H1 (cell line): ENCODE data around the gene TTBK1. TPM values are rescaled to one million over a fixed set of nuclear protein-coding genes. Genes with fewer than 3 reads are reported as not detected.

Source experiments
- CTCF ChIA-PET: fragments of 300-600 bp; sonication (Branson Sonifier 250); formaldehyde crosslinking; loops from one replicate; lab custom pipeline; 2021; ENCODE audit not compliant: partially characterized antibody; lab: Charles Lee
- POLR2A ChIA-PET: fragments of 300-600 bp; sonication (Branson Sonifier 250); formaldehyde crosslinking; loops from one replicate; lab custom pipeline; 2021; ENCODE audit warnings: inconsistent platforms; ENCODE audit not compliant: partially characterized antibody; lab: Charles Lee
- DNase-seq, 2 experiments: peaks; one replicate each; pipeline versions ENCODE4 v3.0.0 to v3.0.0-alpha.2; 2010 to 2022; ENCODE audit warnings: low spot score in 2 of 2, low read depth in 1 of 2, mixed read lengths in 1 of 2
- FAIRE-seq: peaks from 2 replicates; lab custom pipeline; 2011; peaks lifted over from hg19 to GRCh38; lab: Jason Lieb, UNC
- H2AFZ ChIP-seq: 2 replicates; pipeline ENCODE4 v1.8.1; 2012; ENCODE audit warnings: low read length, inconsistent platforms
- H2AK5ac ChIP-seq: 2 replicates; pipeline ENCODE4 v1.6.1; 2013; ENCODE audit warnings: low read depth, low read length
- H2BK120ac ChIP-seq: replicated peaks from 2 replicates; pipeline ENCODE3; 2013; ENCODE audit warnings: low read depth, low read length, inconsistent platforms
- H2BK12ac ChIP-seq: 2 replicates; pipeline ENCODE4 v1.6.1; 2013; ENCODE audit warnings: low read depth, low read length
- H2BK15ac ChIP-seq: 2 replicates; pipeline ENCODE4 v1.6.1; 2013; ENCODE audit warnings: low read length
- H2BK20ac ChIP-seq: 2 replicates; pipeline ENCODE4 v1.6.1; 2013; ENCODE audit warnings: low read length
- H2BK5ac ChIP-seq: 2 replicates; pipeline ENCODE4 v1.6.1; 2013; ENCODE audit warnings: low read depth, low read length
- H3K14ac ChIP-seq: 2 replicates; pipeline ENCODE4 v1.6.1; 2013; ENCODE audit warnings: inconsistent platforms; ENCODE audit not compliant: insufficient read length
- H3K18ac ChIP-seq: 2 replicates; pipeline ENCODE4 v1.6.1; 2013; ENCODE audit warnings: low read length; ENCODE audit errors: extremely low read depth
- H3K23ac ChIP-seq: 2 replicates; pipeline ENCODE4 v1.6.1; 2013; ENCODE audit warnings: inconsistent platforms; ENCODE audit not compliant: insufficient read length
- H3K23me2 ChIP-seq: 2 replicates; pipeline ENCODE4 v1.6.1; 2013; ENCODE audit warnings: low read depth, low read length
- H3K27ac ChIP-seq: 2 replicates; pipeline ENCODE4 v1.6.1; 2011; ENCODE audit warnings: low read depth, low read length, inconsistent platforms
- H3K27me3 ChIP-seq, 4 experiments: replicated peaks in 1 of 4; 1 replicate in 1 of 4; 2 replicates in 3 of 4; pipeline versions ENCODE4 v1.6.1 to v1.8.1; 2011 to 2013; ENCODE audit warnings: low read length in 3 of 4, mild to moderate bottlenecking in 3 of 4, inconsistent platforms in 2 of 4, mixed read lengths in 2 of 4, moderate library complexity in 1 of 4; ENCODE audit not compliant: control insufficient read depth in 3 of 4, insufficient read depth in 3 of 4; ENCODE audit errors: extremely low read depth in 1 of 4
- H3K36me3 ChIP-seq, 4 experiments: 2 replicates each; pipeline versions ENCODE4 v1.6.1 to v1.8.1; 2011 to 2013; ENCODE audit warnings: mild to moderate bottlenecking in 4 of 4, low read length in 3 of 4, moderate library complexity in 2 of 4, control low read depth in 1 of 4, inconsistent platforms in 1 of 4; ENCODE audit not compliant: insufficient read depth in 4 of 4, control insufficient read depth in 2 of 4
- H3K4ac ChIP-seq: replicated peaks from 2 replicates; pipeline ENCODE3; 2013; ENCODE audit warnings: low read length, low read depth, mixed read lengths, inconsistent platforms; ENCODE audit not compliant: insufficient read length
- H3K4me1 ChIP-seq, 4 experiments: replicated peaks in 1 of 4; 1 replicate in 1 of 4; 2 replicates in 3 of 4; pipeline versions ENCODE4 v1.6.1 to v1.8.1; 2011 to 2013; ENCODE audit warnings: low read length in 3 of 4, inconsistent platforms in 2 of 4, mixed read lengths in 1 of 4; ENCODE audit not compliant: insufficient read depth in 4 of 4, control insufficient read depth in 3 of 4
- H3K4me2 ChIP-seq, 2 experiments: 2 replicates each; pipeline versions ENCODE4 v1.6.1 to v1.8.1; 2011 to 2013; ENCODE audit warnings: low read depth in 2 of 2, low read length in 2 of 2, control low read depth in 1 of 2, inconsistent platforms in 1 of 2, mild to moderate bottlenecking in 1 of 2; ENCODE audit not compliant: insufficient read depth in 1 of 2
- H3K4me3 ChIP-seq, 4 experiments: fragments of 200-600, 300-600 bp in 1 of 4; sonication (generic), shearing (Covaris generic), sonication (Bioruptor Twin) in 1 of 4; 2 replicates each; pipeline versions ENCODE4 v1.5.1 to v1.8.1; 2011 to 2016; ENCODE audit warnings: low read length in 4 of 4, low read depth in 3 of 4, control low read depth in 2 of 4, inconsistent platforms in 2 of 4, mild to moderate bottlenecking in 2 of 4, mixed read lengths in 1 of 4, moderate library complexity in 1 of 4; ENCODE audit not compliant: insufficient read depth in 2 of 4; ENCODE audit errors: extremely low read depth in 1 of 4
- H3K56ac ChIP-seq: replicated peaks from 2 replicates; pipeline ENCODE3; 2013; ENCODE audit warnings: low read depth, mild to moderate bottlenecking, mixed read lengths, low read length, inconsistent platforms; ENCODE audit not compliant: insufficient read length
- H3K79me1 ChIP-seq: 2 replicates; pipeline ENCODE4 v1.6.1; 2013; ENCODE audit warnings: low read depth, low read length, control low read depth
- H3K79me2 ChIP-seq, 2 experiments: 2 replicates each; pipeline versions ENCODE4 v1.6.1 to v1.8.1; 2012 to 2013; ENCODE audit warnings: low read length in 2 of 2, mild to moderate bottlenecking in 2 of 2, inconsistent platforms in 1 of 2; ENCODE audit not compliant: insufficient read depth in 2 of 2, control insufficient read depth in 1 of 2
- H3K9ac ChIP-seq, 4 experiments: replicated peaks in 1 of 4; 1 replicate in 1 of 4; 2 replicates in 3 of 4; pipeline versions ENCODE4 v1.6.1 to v1.8.1; 2011 to 2013; ENCODE audit warnings: low read depth in 3 of 4, low read length in 3 of 4, control low read depth in 2 of 4, mild to moderate bottlenecking in 2 of 4, moderate library complexity in 2 of 4, inconsistent platforms in 1 of 4; ENCODE audit errors: extremely low read depth in 1 of 4
- H3K9me3 ChIP-seq, 2 experiments: 2 replicates each; pipeline versions ENCODE4 v1.6.1 to v1.8.1; 2012 to 2013; ENCODE audit warnings: mild to moderate bottlenecking in 2 of 2, moderate library complexity in 2 of 2, control low read depth in 1 of 2, inconsistent platforms in 1 of 2, low read depth in 1 of 2, low read length in 1 of 2, mixed read lengths in 1 of 2; ENCODE audit not compliant: insufficient read depth in 2 of 2
- H4K20me1 ChIP-seq, 2 experiments: replicated peaks in 1 of 2; 2 replicates each; pipeline versions ENCODE3 to v1.8.1; 2011 to 2013; ENCODE audit warnings: inconsistent platforms in 2 of 2, low read length in 2 of 2, mild to moderate bottlenecking in 1 of 2; ENCODE audit not compliant: insufficient read depth in 2 of 2, control insufficient read depth in 1 of 2
- H4K5ac ChIP-seq: 2 replicates; pipeline ENCODE4 v1.6.1; 2013; ENCODE audit warnings: low read length, low read depth, mixed read lengths, inconsistent platforms; ENCODE audit not compliant: insufficient read length
- H4K8ac ChIP-seq: 2 replicates; pipeline ENCODE4 v1.8.0; 2013; ENCODE audit warnings: mild to moderate bottlenecking, moderate library complexity, low read length, inconsistent platforms; ENCODE audit not compliant: insufficient read depth; ENCODE audit errors: extremely low read depth
- H4K91ac ChIP-seq: replicated peaks from 2 replicates; pipeline ENCODE3; 2013; ENCODE audit warnings: low read length, mixed read lengths, inconsistent platforms; ENCODE audit not compliant: insufficient read length
- BACH1 ChIP-seq: IDR thresholded peaks from 2 replicates; pipeline ENCODE4 v1.6.1; 2012; ENCODE audit warnings: low read length, improper control_type of control experiment
- EP300 ChIP-seq, 2 experiments: IDR thresholded peaks; 1 replicate in 1 of 2; 2 replicates in 1 of 2; pipeline ENCODE4 v1.6.1; 2011 to 2012; ENCODE audit warnings: low read depth in 2 of 2, low read length in 2 of 2, mild to moderate bottlenecking in 2 of 2, borderline replicate concordance in 1 of 2, inconsistent platforms in 1 of 2, moderate library complexity in 1 of 2
- EZH2 ChIP-seq: fragments of 200-600 bp; sonication (generic); IDR thresholded peaks from 2 replicates; pipeline ENCODE4 v1.7.1; 2012; ENCODE audit warnings: low read depth, mild to moderate bottlenecking, moderate library complexity, low read length, inconsistent platforms; ENCODE audit not compliant: severe bottlenecking
- GABPA ChIP-seq: IDR thresholded peaks from 2 replicates; pipeline ENCODE4 v1.6.1; 2011; ENCODE audit warnings: mild to moderate bottlenecking, low read length, moderate library complexity, borderline replicate concordance; ENCODE audit not compliant: insufficient read depth
- HDAC2 ChIP-seq, 2 experiments: fragments of 300-600 bp in 1 of 2; sonication (generic) in 1 of 2; IDR thresholded peaks; 2 replicates each; pipeline ENCODE4 v1.6.1; 2011 to 2012; ENCODE audit warnings: low read depth in 2 of 2, low read length in 2 of 2, mild to moderate bottlenecking in 2 of 2, moderate library complexity in 2 of 2, borderline replicate concordance in 1 of 2, inconsistent platforms in 1 of 2
- JUND ChIP-seq: IDR thresholded peaks from 2 replicates; pipeline ENCODE4 v1.6.1; 2011; ENCODE audit warnings: mild to moderate bottlenecking, improper control_type of control experiment, low read length
- MAFK ChIP-seq: IDR thresholded peaks from 2 replicates; pipeline ENCODE4 v1.6.1; 2012; ENCODE audit warnings: low read depth, mild to moderate bottlenecking, improper control_type of control experiment, low read length
- SIX5 ChIP-seq: IDR thresholded peaks from 2 replicates; pipeline ENCODE4 v1.6.1; 2011; ENCODE audit warnings: mild to moderate bottlenecking, low read depth, low read length
- SUZ12 ChIP-seq: fragments of 200-600 bp; sonication (generic); IDR thresholded peaks from 2 replicates; pipeline ENCODE4 v1.6.1; 2012; ENCODE audit warnings: mild to moderate bottlenecking, inconsistent platforms, low read length, moderate library complexity, mixed read lengths
- TBP ChIP-seq: IDR thresholded peaks from 2 replicates; pipeline ENCODE4 v1.6.1; 2011; ENCODE audit warnings: low read depth, low read length, improper control_type of control experiment
- YY1 ChIP-seq: IDR thresholded peaks from 2 replicates; pipeline ENCODE4 v1.6.1; 2011; ENCODE audit warnings: low read depth, mild to moderate bottlenecking, low read length
- WGBS, 2 experiments: shearing (Covaris generic) in 1 of 2; methylation state at CpG; one replicate each; pipeline versions ENCODE4 v1.1.6 to v1.1.7; 2013 to 2015; ENCODE audit warnings: low lambda C conversion rate in 2 of 2, mixed read lengths in 2 of 2, inconsistent platforms in 1 of 2, low coverage in 1 of 2, missing lambda C conversion rate in 1 of 2; ENCODE audit not compliant: insufficient replicate concordance in 2 of 2, insufficient coverage in 1 of 2, insufficient read length in 1 of 2; ENCODE audit errors: extremely low coverage in 1 of 2, missing lambda C conversion rate in 1 of 2; 5-methylcytosine and 5-hydroxymethylcytosine counted together
- polyA plus RNA-seq, 7 experiments: library from polyadenylated mRNA; depleted of rRNA in 3 of 7; stranded (reverse) in 5 of 7; unstranded in 2 of 7; fragments of >200 nt in 5 of 7; fragments of 200-250 nt in 2 of 7; gene quantifications; 1 replicate in 5 of 7; 2 replicates in 1 of 7; 4 replicates in 1 of 7; pipeline versions ENCODE4 v1.2.1 to v1.2.3, GENCODE V29; 2011 to 2013; ENCODE audit warnings: missing spikeins in 2 of 7, mixed read lengths in 2 of 7
- total RNA-seq: library from RNA; stranded (reverse); fragmentation: NEBNext Ultra II Directional; extraction: Animal tissue kit (Norgen Biotek cat#: 25700); gene quantifications from 2 replicates; pipeline ENCODE4 v1.2.1, GENCODE V29; 2021

The TTBK1 gene
- total and polyA plus RNA-seq, 2 of the 8 experiments (the other 6 are each of a cell fraction or from before 2014, with no cell fraction given) = 0.53 to 1.6 TPM

- no peak overlapping the region for H2BK15ac ChIP-seq
- H4K91ac ChIP-seq = no peak overlapping the region
- H2BK5ac ChIP-seq = no peak overlapping the region
- H3K9ac ChIP-seq = peak overlapping the region in 1 of 4 experiments; percentile 11; a peak in 2 of 7 replicates
- no peak overlapping the region for H3K4me3 ChIP-seq
- no peak overlapping the region for H2BK12ac ChIP-seq
- no peak overlapping the region for H3K18ac ChIP-seq
- no peak overlapping the region for H4K5ac ChIP-seq
- H3K79me2 ChIP-seq = no peaks in the 10 kb centered on the region
- no peak overlapping the region for H3K23ac ChIP-seq
- H3K14ac ChIP-seq = no peak overlapping the region
- no peak overlapping the region for H2BK20ac ChIP-seq
- no peak overlapping the region for H3K56ac ChIP-seq
- CTCF ChIA-PET = interaction anchor here (0.8 to 1.6 kb wide), 6 partner anchors 11 to 105 kb away, joined by 3 to 7 read pairs (median 3); partner anchors contain the start of gene DNPH1
- H2AFZ ChIP-seq = no peak overlapping the region; the same call in 1 of the 2 replicates
- H3K4ac ChIP-seq = no peak overlapping the region
- H3K27ac ChIP-seq = no peak overlapping the region
- no peak overlapping the region for H2BK120ac ChIP-seq
- H4K8ac ChIP-seq = no peak overlapping the region
- 65% methylated on average over 7 of the region's 8 CpGs; no CpG with 5 or more reads in 1 of the 2 experiments for WGBS, 2 experiments
- no peak overlapping the region for H2AK5ac ChIP-seq
- no peaks in the 10 kb centered on the region for H3K36me3 ChIP-seq
- H3K9me3 ChIP-seq = no peaks in the 10 kb centered on the region
- DNase-seq = no peak
- POLR2A ChIA-PET = interaction anchor here (0.9 to 1.1 kb wide), 3 partner anchors 21 to 26 kb away, joined by 3 read pairs; partner anchors contain the start of gene DNPH1
- no peaks in the 10 kb centered on the region for H3K79me1 ChIP-seq
- no peak for FAIRE-seq
- peaks cover 3 to 7% (median 4%) of the 10 kb centered on the region in 4 experiments for H3K4me1 ChIP-seq
- H4K20me1 ChIP-seq = no peaks in the 10 kb centered on the region
- H3K27me3 ChIP-seq = peaks cover 0 to 5% (median 2%) of the 10 kb centered on the region in 4 experiments; a peak in 3 of 7 replicates
- H3K23me2 ChIP-seq = peaks cover 14% of the 10 kb centered on the region; the same call in 1 of the 2 replicates
- H3K4me2 ChIP-seq = no peak overlapping the region; a peak in 1 of 4 replicates
- no peak for TF ChIP-seq YY1
- no peak for TF ChIP-seq EZH2
- no peak for TF ChIP-seq BACH1
- no peak for TF ChIP-seq EP300 (IDR thresholded peaks at IDR 0.05; ENCODE audit: borderline replicate concordance in 1 of 2, low read depth in 2 of 2, low read length in 2 of 2)
- TF ChIP-seq SUZ12 = no peak
- no peak for TF ChIP-seq SIX5
- no peak for TF ChIP-seq HDAC2 (IDR thresholded peaks at IDR 0.05; ENCODE audit: borderline replicate concordance in 1 of 2, low read depth in 2 of 2, low read length in 2 of 2)
- no peak for TF ChIP-seq MAFK
- no peak for TF ChIP-seq JUND
- no peak for TF ChIP-seq TBP
- TF ChIP-seq GABPA = no peak
Observed at GRCh38 chr6:43250992-43251373, 7.7 kb downstream of the TTBK1 start.
